K562 (cell line): ENCODE measurements around the gene CAPZB. TPM values are rescaled to one million over a fixed set of nuclear protein-coding genes. Genes with fewer than 3 reads are reported as not detected.

Source experiments
- ATAC-seq: fragments of 200-7000 bp; cut with Tn5 transposase; 3 replicates; pipeline ENCODE4 v1.9.1; 2020; ENCODE audit warnings: moderate library complexity
- BruUV-seq: library from RNA; stranded (reverse); fragments of 400-500 nt; replicated peaks from 2 replicates; lab custom pipeline; 2021; lab: Mats Ljungman, UMichigan
- CTCF ChIA-PET: fragments of 300-600 bp; formaldehyde crosslinking; extraction: SDS; loops from one replicate; lab custom pipeline; 2021; ENCODE audit warnings: low intra/inter-chr PET ratio; lab: Yijun Ruan, JAX
- POLR2A ChIA-PET: fragments of 300-600, 350-650 bp; sonication (Branson Sonifier 250); formaldehyde crosslinking; extraction: SDS; loops from one replicate; lab custom pipeline; 2021; ENCODE audit warnings: antibody characterized with exemption, inconsistent platforms; lab: Yijun Ruan, JAX
- DNase-seq, 4 experiments: peaks; one replicate each; pipeline versions ENCODE4 v3.0.0 to v3.0.0-alpha.2; 2011 to 2018; ENCODE audit warnings: low spot score in 3 of 4, mixed read lengths in 3 of 4; ENCODE audit errors: extremely low read depth in 1 of 4
- FAIRE-seq: peaks from 2 replicates; lab custom pipeline; 2011; peaks lifted over from hg19 to GRCh38; lab: Jason Lieb, UNC
- H2AFZ ChIP-seq: 2 replicates; pipeline ENCODE4 v1.6.0; 2011; ENCODE audit warnings: low read depth, low read length, control low read depth, inconsistent platforms
- H3K27ac ChIP-seq: fragments of 200-600 bp; 3 replicates; pipeline ENCODE4 v1.8.0; 2011; ENCODE audit warnings: low read depth, mild to moderate bottlenecking, control low read depth, inconsistent platforms, low read length, moderate library complexity, mixed read lengths; ENCODE audit errors: extremely low read depth
- H3K27me3 ChIP-seq, 2 experiments: fragments of 300-600 bp in 1 of 2; 2 replicates in 1 of 2; 3 replicates in 1 of 2; pipeline versions ENCODE4 v1.6.0 to v1.8.0; 2011; ENCODE audit warnings: inconsistent platforms in 2 of 2, low read length in 2 of 2, mild to moderate bottlenecking in 1 of 2, mixed read lengths in 1 of 2, moderate library complexity in 1 of 2; ENCODE audit not compliant: control insufficient read depth in 2 of 2, insufficient read depth in 2 of 2
- H3K36me3 ChIP-seq: fragments of 300-600 bp; 3 replicates; pipeline ENCODE4 v1.8.0; 2011; ENCODE audit warnings: mild to moderate bottlenecking, low read length, inconsistent platforms; ENCODE audit not compliant: control insufficient read depth, insufficient read depth
- H3K4me1 ChIP-seq, 2 experiments: fragments of 200-600 bp in 1 of 2; replicated peaks in 1 of 2; 2 replicates in 1 of 2; 3 replicates in 1 of 2; pipeline versions ENCODE4 v1.5.1 to v1.8.0; 2011; ENCODE audit warnings: inconsistent platforms in 2 of 2, low read length in 2 of 2, mild to moderate bottlenecking in 1 of 2, mixed read lengths in 1 of 2, moderate library complexity in 1 of 2; ENCODE audit not compliant: control insufficient read depth in 2 of 2, insufficient read depth in 2 of 2
- H3K4me2 ChIP-seq: 2 replicates; pipeline ENCODE4 v1.6.1; 2011; ENCODE audit warnings: low read length, control low read depth, inconsistent platforms, mixed read lengths; ENCODE audit not compliant: insufficient read depth
- H3K4me3 ChIP-seq: fragments of 200-600 bp; sonication (generic), shearing (Covaris generic); 2 replicates; pipeline ENCODE4 v1.5.1; 2016; ENCODE audit warnings: control low read depth, inconsistent platforms
- H3K79me2 ChIP-seq: fragments of 200-600 bp; 3 replicates; pipeline ENCODE4 v1.8.0; 2011; ENCODE audit warnings: low read length, inconsistent platforms; ENCODE audit not compliant: control insufficient read depth, insufficient read depth
- H3K9ac ChIP-seq, 2 experiments: 2 replicates each; pipeline versions ENCODE4 v1.6.0 to v1.6.1; 2011; ENCODE audit warnings: low read depth in 2 of 2, low read length in 2 of 2, control low read depth in 1 of 2, inconsistent platforms in 1 of 2, mild to moderate bottlenecking in 1 of 2, mixed read lengths in 1 of 2; ENCODE audit not compliant: insufficient read depth in 1 of 2
- H3K9me1 ChIP-seq: one replicate; pipeline ENCODE4 v1.6.0; 2011; ENCODE audit warnings: inconsistent platforms, mild to moderate bottlenecking, low read length, moderate library complexity; ENCODE audit not compliant: control insufficient read depth, insufficient read depth
- H3K9me3 ChIP-seq: replicated peaks from 2 replicates; pipeline ENCODE4 v1.5.1; 2011; ENCODE audit warnings: low read depth, low read length, inconsistent platforms; ENCODE audit not compliant: control insufficient read depth, insufficient read depth
- H4K20me1 ChIP-seq: replicated peaks from 2 replicates; pipeline ENCODE4 v1.6.1; 2011; ENCODE audit warnings: low read length, inconsistent platforms, mixed read lengths; ENCODE audit not compliant: control insufficient read depth, insufficient read depth
- CBX2 ChIP-seq: fragments of 200-600 bp; sonication (generic); IDR thresholded peaks from one replicate; pipeline ENCODE4 v1.6.1; 2012; ENCODE audit warnings: mild to moderate bottlenecking, low read length, inconsistent platforms; ENCODE audit not compliant: insufficient read depth, poor library complexity, severe bottlenecking
- CHD4 ChIP-seq: fragments of 200-600 bp; sonication (generic); IDR thresholded peaks from 3 replicates; pipeline ENCODE4 v1.6.1; 2012; ENCODE audit warnings: low read depth, mild to moderate bottlenecking, mixed read lengths, low read length, inconsistent platforms; ENCODE audit not compliant: insufficient read depth, insufficient replicate concordance, poor library complexity, severe bottlenecking
- NFATC3 ChIP-seq: fragments of 450-650 bp; IDR thresholded peaks from 2 replicates; pipeline ENCODE4 v1.6.1; 2017; ENCODE audit warnings: mild to moderate bottlenecking
- RBBP5 ChIP-seq: fragments of 200-600 bp; sonication (generic); IDR thresholded peaks from 2 replicates; pipeline ENCODE4 v1.6.1; 2012; ENCODE audit warnings: borderline replicate concordance, mild to moderate bottlenecking, low read length, control low read depth, inconsistent platforms; ENCODE audit not compliant: insufficient read depth, poor library complexity, severe bottlenecking
- WGBS: fragments of 100-300 bp; shearing (Covaris generic); methylation state at CpG from one replicate; pipeline ENCODE4 v1.1.6; 2016; ENCODE audit warnings: low coverage, mixed read lengths; ENCODE audit not compliant: insufficient coverage; ENCODE audit errors: missing lambda C conversion rate; 5-methylcytosine and 5-hydroxymethylcytosine counted together
- in situ Hi-C: fragments of 300-500 bp; cut with MboI; formaldehyde crosslinking; loops from 4 replicates; pipeline ENCODE4 v1.15.0; 2018; ENCODE audit warnings: inconsistent platforms, mixed read lengths
- intact Hi-C: fragments of 100-400 bp; cut with micrococcal nuclease; formaldehyde crosslinking; loops from 2 replicates; pipeline ENCODE4 v1.14.2; 2022
- polyA plus RNA-seq, 8 experiments: library from polyadenylated mRNA; depleted of rRNA in 4 of 8; stranded (reverse) in 5 of 8; unstranded in 3 of 8; fragments of >200 nt; fragmentation: Nextera tagmentation in 2 of 8; fragmentation: Illumina TruSeq in 1 of 8; extraction: Ambion mirVana in 2 of 8; extraction: Trizol in 1 of 8; gene quantifications; 2 replicates each; pipeline versions ENCODE4 v1.2.1 to v1.2.3, GENCODE V29; 2011 to 2014; ENCODE audit warnings: inconsistent platforms in 1 of 8, missing spikeins in 1 of 8
- total RNA-seq, 7 experiments: library from RNA; depleted of rRNA in 6 of 7; stranded (reverse); fragments of >200 nt in 6 of 7; fragmentation: Illumina TruSeq in 2 of 7; extraction: Trizol in 2 of 7; gene quantifications; 2 replicates each; pipeline versions ENCODE4 v1.2.1 to v1.2.3, GENCODE V29; 2011 to 2021; ENCODE audit warnings: low replicate concordance in 1 of 7
- TF ChIP-seq, protein P1 (sequence below), 2 experiments: fragments of 450-650 bp in 1 of 2; sonication (generic) in 1 of 2; formaldehyde crosslinking in 1 of 2; IDR thresholded peaks; 2 replicates each; pipeline versions ENCODE4 v1.7.1 to v1.9.0; 2016 to 2022; ENCODE audit warnings: inconsistent platforms in 1 of 2, mild to moderate bottlenecking in 1 of 2, missing genetic modification reagents in 1 of 2
- TF ChIP-seq, protein P2 (sequence below): fragments of 250-450 bp; sonication (Bioruptor Pico); IDR thresholded peaks from 2 replicates; pipeline ENCODE4 v1.8.0; 2022; ENCODE audit warnings: inconsistent platforms
- TF ChIP-seq, protein P3 (sequence below), 2 experiments: fragments of 250-450 bp in 1 of 2; fragments of 450-650 bp in 1 of 2; sonication (Bioruptor Pico) in 1 of 2; IDR thresholded peaks; 2 replicates each; pipeline versions ENCODE4 v1.6.1 to v1.8.0; 2016 to 2021; ENCODE audit warnings: mild to moderate bottlenecking in 2 of 2, moderate library complexity in 2 of 2, missing compliant biosample characterization in 1 of 2, missing genetic modification characterization in 1 of 2

The CAPZB gene
- total and polyA plus RNA-seq, 9 of the 15 experiments (the other 6 are each of a cell fraction or from before 2014, with no cell fraction given) = 57.6 to 297 (median 125) TPM

DNA sequence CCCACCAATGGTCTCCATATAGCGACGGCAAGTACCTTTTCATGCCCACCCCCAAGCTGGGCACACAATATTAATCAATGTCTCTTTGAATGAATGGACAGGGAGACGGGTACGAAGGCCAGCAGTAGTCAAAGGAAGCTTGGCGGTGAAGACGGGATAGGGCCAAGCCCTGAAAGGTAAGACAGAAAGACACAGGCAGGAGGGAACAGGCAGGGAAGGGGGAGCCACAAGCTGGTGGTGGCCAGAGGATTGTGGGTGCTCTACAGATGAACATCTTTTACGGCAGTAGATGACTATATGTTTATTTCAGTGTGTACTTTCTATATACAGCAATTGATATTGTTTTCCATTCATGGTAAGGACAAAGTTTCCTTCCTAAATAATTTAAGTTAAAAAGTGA is 16.3 kb downstream of the CAPZB start:
- no peak for DNase-seq
- Histone ChIP-seq H3K4me3 (no peak overlapping the region; the same call in 1 of the 2 replicates), H3K36me3 (peaks cover 43% of the 10 kb centered on the region), H3K27ac (peak overlapping the region; percentile 75), H3K4me1 (peaks cover 17 to 45% of the 10 kb centered on the region in 2 experiments), H3K4me2 (peak overlapping the region; percentile 82), H3K9me1 (peaks cover 6% of the 10 kb centered on the region), H3K9ac (peak overlapping the region; percentile 57 to 86; a peak in 3 of 4 replicates), H2AFZ (no peak overlapping the region), H4K20me1 (peaks cover 38% of the 10 kb centered on the region), H3K9me3 (no peaks in the 10 kb centered on the region), H3K27me3 (no peaks in the 10 kb centered on the region), H3K79me2 (peaks cover 86% of the 10 kb centered on the region)
- peak; percentile 11 for ATAC-seq
- intact Hi-C loops (loop anchor here (10.0 kb wide), 1 partner anchor 176 kb away; the partner anchor contains the start of gene NBL1), in situ Hi-C loops (no loop called here)
- ChIA-PET POLR2A (interaction anchor here (0.7 to 4.2 kb wide), 10 partner anchors 8 to 93 kb away, joined by 3 to 34 read pairs (median 6); no protein-coding TSS in a partner anchor), CTCF (no interaction called here)
- no TSS peak for BruUV-seq
- FAIRE-seq = no peak
- 37% methylated on average over 7 of the region's 7 CpGs for WGBS
- TF ChIP-seq NFATC3 (0 out of 2 replicates have a peak, but pooled peaks have one; percentile 8), RBBP5 (peak; percentile 20), CBX2 (no peak), CHD4 (no peak)
- TF ChIP-seq, protein P1, sequence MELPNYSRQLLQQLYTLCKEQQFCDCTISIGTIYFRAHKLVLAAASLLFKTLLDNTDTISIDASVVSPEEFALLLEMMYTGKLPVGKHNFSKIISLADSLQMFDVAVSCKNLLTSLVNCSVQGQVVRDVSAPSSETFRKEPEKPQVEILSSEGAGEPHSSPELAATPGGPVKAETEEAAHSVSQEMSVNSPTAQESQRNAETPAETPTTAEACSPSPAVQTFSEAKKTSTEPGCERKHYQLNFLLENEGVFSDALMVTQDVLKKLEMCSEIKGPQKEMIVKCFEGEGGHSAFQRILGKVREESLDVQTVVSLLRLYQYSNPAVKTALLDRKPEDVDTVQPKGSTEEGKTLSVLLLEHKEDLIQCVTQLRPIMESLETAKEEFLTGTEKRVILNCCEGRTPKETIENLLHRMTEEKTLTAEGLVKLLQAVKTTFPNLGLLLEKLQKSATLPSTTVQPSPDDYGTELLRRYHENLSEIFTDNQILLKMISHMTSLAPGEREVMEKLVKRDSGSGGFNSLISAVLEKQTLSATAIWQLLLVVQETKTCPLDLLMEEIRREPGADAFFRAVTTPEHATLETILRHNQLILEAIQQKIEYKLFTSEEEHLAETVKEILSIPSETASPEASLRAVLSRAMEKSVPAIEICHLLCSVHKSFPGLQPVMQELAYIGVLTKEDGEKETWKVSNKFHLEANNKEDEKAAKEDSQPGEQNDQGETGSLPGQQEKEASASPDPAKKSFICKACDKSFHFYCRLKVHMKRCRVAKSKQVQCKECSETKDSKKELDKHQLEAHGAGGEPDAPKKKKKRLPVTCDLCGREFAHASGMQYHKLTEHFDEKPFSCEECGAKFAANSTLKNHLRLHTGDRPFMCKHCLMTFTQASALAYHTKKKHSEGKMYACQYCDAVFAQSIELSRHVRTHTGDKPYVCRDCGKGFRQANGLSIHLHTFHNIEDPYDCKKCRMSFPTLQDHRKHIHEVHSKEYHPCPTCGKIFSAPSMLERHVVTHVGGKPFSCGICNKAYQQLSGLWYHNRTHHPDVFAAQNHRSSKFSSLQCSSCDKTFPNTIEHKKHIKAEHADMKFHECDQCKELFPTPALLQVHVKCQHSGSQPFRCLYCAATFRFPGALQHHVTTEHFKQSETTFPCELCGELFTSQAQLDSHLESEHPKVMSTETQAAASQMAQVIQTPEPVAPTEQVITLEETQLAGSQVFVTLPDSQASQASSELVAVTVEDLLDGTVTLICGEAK (IDR thresholded peaks at IDR 0.05) = peak; percentile 3; the same call in 1 of the 2 replicates
- TF ChIP-seq, protein P1 (CRISPR knock-in tag; IDR thresholded peaks at IDR 0.05) = no peak
- TF ChIP-seq, protein P2, sequence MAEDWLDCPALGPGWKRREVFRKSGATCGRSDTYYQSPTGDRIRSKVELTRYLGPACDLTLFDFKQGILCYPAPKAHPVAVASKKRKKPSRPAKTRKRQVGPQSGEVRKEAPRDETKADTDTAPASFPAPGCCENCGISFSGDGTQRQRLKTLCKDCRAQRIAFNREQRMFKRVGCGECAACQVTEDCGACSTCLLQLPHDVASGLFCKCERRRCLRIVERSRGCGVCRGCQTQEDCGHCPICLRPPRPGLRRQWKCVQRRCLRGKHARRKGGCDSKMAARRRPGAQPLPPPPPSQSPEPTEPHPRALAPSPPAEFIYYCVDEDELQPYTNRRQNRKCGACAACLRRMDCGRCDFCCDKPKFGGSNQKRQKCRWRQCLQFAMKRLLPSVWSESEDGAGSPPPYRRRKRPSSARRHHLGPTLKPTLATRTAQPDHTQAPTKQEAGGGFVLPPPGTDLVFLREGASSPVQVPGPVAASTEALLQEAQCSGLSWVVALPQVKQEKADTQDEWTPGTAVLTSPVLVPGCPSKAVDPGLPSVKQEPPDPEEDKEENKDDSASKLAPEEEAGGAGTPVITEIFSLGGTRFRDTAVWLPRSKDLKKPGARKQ (CRISPR knock-in tag) = peak; percentile 70; the same call in 1 of the 2 replicates
- TF ChIP-seq, protein P3, sequence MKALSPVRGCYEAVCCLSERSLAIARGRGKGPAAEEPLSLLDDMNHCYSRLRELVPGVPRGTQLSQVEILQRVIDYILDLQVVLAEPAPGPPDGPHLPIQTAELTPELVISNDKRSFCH (CRISPR knock-in tag; IDR thresholded peaks at IDR 0.05) = no peak
- TF ChIP-seq, protein P3 (tag; IDR thresholded peaks at IDR 0.05) = 0 out of 2 replicates have a peak, but pooled peaks have one; percentile 10
